Adipose tissue (tissue), 3 donors: ENCODE measurements around the gene SCGB1C1. TPM values are rescaled to one million over a fixed set of nuclear protein-coding genes. Genes with fewer than 3 reads are reported as not detected.
A peak's percentile ranks its signal among the peaks of the same experiment; 100 is the strongest.

Experiments
- H3K27ac ChIP-seq: one replicate; pipeline ENCODE4 v1.5.1; 2013; ENCODE audit warnings: low read depth, low read length
- WGBS, 3 donors: extraction: QIAGEN DNeasy Blood & Tissue Kit; methylation state at CpG; one replicate each; pipeline ENCODE4 v1.1.7; 2013; 5-methylcytosine and 5-hydroxymethylcytosine counted together
- polyA plus RNA-seq, 3 donors: library from polyadenylated mRNA; stranded (reverse); fragments of 200-250 nt; gene quantifications; one replicate each; pipeline ENCODE4 v1.2.3, GENCODE V29; 2013
- donor health status: healthy with polysubstance abuse.
- donor health status: Bipolar disorder and iron deficiency.
- donor health status: healthy.

Gene SCGB1C1
- polyA plus RNA-seq, 3 donors, result 0.40 TPM; not detected in 2

DNA sequence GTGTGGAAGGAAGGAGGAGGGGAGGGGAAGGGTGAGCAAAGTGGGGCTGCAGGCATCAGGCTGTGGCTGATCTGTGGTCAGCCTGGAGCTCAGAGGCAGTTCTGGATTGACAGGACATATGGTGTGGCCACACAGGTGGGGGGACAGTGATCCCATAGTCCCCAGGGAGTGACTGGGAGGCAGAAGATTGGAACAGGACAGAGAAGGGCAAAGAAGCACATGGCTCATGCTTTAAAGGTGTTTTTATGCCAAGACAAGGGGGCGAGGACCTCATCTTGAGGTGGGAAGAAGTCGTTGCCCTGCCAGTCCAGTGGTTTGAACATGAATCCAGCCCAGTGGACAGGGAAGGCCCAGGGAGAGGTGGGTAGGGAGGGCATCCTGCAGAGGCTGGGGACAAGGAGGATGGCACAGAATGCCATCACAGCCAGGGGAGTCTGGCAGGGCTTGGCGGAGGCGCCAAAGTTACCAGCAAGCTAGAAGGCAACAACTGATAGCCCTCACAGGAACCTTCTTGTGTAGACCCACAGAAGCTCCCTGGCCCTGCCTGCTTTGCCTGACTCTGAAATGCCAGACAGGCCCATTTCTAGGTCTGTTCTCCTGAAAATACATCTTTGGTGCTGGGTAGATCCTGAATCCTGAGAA, 11.2 kb downstream of the SCGB1C1 start:
- 87 to 95% (median 91%) methylated on average over 4 of the region's 4 CpGs for WGBS, 3 donors
- H3K27ac ChIP-seq, result no peak overlapping the region

DNA sequence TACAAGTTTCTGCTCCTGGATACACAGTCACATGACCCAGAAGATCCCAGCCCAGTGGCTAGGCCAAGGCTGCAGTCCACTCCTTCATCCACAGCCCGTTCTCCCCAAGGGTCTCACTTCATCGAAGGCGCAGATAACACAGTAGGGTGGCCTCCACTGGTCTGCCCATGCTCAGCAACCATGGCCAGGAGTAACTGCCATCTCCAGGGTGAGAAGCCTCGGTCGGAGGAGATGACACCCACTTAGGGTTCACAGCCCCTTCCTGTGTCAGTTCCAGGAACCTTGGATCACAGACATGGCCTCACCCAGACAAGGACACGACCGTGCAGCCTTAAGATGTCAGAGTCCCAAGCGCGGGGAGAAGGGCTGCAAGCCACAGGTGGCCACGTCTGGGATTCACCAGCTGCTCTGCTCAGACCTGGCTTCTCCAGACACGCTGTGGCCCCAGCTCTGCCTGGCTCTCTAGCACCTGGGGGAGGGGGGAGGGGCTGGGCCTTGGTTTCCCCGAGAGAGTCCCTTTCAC, 11.8 kb downstream of the SCGB1C1 start:
- 73 to 88% (median 83%) methylated on average over 11 to 12 of the region's 12 CpGs for WGBS, 3 donors
- H3K27ac ChIP-seq, result no peak overlapping the region

- H3K27ac ChIP-seq, result no peak overlapping the region
- 80 to 90% (median 83%) methylated on average over 16 of the region's 16 CpGs for WGBS, 3 donors
Observed at GRCh38 chr11:205221-206001, 12.5 kb downstream of the SCGB1C1 start.

DNA sequence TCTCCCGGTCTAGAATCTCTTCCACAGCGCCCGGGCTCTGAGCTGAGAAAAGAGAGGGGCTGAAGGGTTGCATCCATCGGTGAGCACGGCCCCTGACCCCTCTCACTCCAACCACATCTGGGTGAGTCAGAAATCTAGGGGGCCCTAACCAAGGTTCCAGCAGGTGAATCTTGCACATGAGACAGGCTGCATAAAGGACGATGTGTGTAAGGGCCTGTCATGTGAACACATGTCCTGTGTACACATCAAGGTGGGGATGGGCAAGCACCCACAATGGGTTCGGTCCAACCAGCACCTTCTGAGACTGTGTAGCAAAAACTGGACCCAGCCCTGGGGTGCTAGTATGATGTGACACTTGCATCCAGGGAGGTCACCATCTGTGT, 13.1 kb downstream of the SCGB1C1 start:
- 62 to 88% (median 79%) methylated on average over 7 of the region's 7 CpGs for WGBS, 3 donors
- H3K27ac ChIP-seq, result no peak overlapping the region

DNA sequence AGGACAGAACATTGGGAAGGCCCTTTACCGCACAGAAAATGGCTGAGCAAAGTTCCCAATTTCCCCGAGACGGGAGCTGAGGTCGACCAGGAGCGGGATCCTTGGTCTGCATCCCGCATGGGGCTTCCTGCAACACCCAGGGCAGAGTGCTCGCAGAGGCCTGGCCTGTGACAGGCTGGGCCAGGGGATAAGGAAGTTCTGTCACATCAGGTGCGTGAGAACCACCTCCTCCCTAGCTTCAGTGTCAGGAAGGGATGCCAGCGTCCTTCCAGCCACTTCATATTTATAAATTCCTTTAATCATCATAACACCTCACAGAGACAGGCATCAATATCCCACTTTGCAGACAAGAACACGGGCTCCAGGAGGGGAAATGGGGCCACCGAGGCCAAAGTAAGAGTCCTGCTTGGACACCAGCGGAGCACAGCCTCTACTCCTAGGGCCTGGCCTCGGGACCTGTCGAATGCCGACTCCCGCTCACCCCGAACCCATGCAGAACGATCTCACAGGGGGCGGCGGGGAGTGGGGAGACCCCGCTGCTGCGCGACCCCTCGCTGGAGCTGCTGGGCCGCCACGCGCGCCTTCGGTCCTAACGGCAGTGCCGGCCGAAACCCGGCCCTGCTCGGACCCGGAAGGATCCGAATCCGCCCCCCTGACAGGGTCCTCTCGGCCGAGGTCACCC, 13.8 kb downstream of the SCGB1C1 start:
- H3K27ac ChIP-seq, result peak overlapping the region; percentile 49
- WGBS, 3 donors, result 1 to 2% (median 2%) methylated on average over 33 to 39 of the region's 39 CpGs

DNA sequence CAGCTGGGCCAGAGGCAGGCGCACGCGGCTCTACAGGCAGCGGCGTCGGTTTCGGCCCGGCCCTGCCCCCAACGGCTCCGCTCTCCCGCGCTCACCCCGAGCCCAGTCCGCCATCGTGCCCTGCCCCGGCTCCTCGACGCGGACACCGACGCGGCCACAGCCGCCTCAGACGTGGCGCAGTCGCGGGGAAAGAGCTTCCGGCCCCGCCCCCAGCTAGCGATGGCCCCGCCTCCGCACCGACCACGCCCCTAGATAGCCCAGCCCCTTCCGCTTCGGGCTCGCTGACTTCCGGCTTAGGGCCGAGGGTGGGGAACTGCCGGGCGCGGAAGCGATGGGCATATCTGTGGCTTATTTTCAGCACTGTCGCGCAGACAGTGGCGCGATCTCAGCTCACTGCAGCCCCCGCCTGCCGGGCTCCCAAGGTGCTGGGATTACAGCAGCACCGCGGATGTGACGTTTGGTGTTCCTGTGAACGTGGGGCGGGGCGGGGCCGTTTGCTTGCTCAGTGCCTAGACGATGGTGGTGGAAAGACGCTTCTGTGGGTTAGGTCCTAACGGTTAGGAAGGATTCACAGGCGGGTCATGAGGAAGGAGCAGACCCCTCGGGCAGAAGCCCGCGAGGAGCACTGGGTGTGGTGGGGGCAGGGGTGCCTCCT, 14.5 kb downstream of the SCGB1C1 start, which contains the start of the genes BET1L and RIC8A:
Gene BET1L, minus strand, starts transcription at position 192 of the 655 bp plus-strand sequence. Its CDS starts 78 bp downstream, at position 114.
Gene RIC8A, plus strand, starts transcription at position 501 of the 655 bp plus-strand sequence. CDS start 1,147 bp downstream, outside the sequence.
- H3K27ac ChIP-seq, result peak within 1 kb of the TSS; percentile 81
- 0% methylated on average over 52 to 63 of the region's 63 CpGs for WGBS, 3 donors

GRCh38 chr11:207863-208180, 14.9 kb downstream of the SCGB1C1 start:
- H3K27ac ChIP-seq, result peak overlapping the region; percentile 81
- 0 to 2% (median 0%) methylated on average over 27 of the region's 27 CpGs for WGBS, 3 donors

DNA sequence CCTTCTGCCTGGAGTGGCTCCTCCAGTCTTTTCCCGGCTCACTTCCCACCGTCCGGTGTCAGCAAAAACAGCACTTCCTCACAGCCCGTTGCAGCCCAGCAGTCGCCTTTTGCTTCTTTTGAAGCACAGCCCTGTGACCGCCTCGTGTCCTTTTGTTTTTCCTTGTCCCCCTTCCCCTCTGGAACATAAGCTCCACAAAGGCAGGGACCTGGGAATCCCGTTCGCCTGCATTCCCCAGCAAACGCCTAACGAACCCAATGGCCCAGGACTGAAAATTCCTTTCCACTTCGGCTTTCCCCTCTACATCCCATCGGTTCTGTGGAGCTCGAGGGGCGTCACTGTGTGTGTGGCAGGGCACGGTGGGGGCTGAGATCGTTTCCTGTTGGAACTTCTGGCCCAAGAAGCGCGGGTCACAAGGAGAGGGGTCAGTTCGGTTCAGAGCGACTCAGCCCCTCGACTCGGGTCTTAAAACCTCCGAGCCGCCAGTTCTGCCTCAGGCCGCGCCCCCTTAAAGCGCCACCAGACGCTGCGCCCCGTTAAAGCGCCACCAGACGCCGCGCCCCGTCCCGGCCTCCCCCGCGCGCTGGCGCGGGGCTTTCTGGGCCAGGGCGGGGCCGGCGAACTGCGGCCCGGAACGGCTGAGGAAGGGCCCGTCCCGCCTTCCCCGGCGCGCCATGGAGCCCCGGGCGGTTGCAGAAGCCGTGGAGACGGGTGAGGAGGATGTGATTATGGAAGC, 15.5 kb downstream of the SCGB1C1 start:
- peak overlapping the region; percentile 81 for H3K27ac ChIP-seq
- 0% methylated on average over 57 of the region's 57 CpGs for WGBS, 3 donors

DNA sequence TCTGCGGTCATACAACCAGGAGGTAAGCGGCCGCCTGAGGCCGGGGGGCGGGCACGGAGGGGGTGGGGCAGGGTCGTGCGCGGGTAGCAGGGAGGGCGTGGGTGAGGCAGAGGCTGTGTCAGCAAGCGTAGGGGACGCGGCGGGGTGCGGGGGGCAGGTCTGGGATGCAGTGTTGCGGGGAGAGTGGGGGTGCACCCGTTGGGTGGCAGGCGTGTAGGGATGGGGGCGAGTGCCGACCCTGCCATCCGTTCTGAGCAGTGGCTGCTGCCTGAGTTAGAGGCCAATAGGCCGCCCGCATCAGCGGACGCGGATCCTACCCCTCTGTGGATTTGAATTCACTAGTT, 16.0 kb downstream of the SCGB1C1 start:
- H3K27ac ChIP-seq, result peak overlapping the region; percentile 81

GRCh38 chr11:209275-210121, 16.6 kb downstream of the SCGB1C1 start:
- 49 to 52% (median 51%) methylated on average over 28 to 29 of the region's 29 CpGs for WGBS, 3 donors
- H3K27ac ChIP-seq, result no peak overlapping the region

More for the DNA sequence above, 16.0 kb downstream of the SCGB1C1 start:
- WGBS, 3 donors, result 0% methylated on average over 26 of the region's 26 CpGs

GRCh38 chr11:210122-210802, 17.4 kb downstream of the SCGB1C1 start:
- H3K27ac ChIP-seq, result no peak overlapping the region
- 85 to 87% (median 87%) methylated on average over 9 of the region's 9 CpGs for WGBS, 3 donors

GRCh38 chr11:210803-211180, 17.9 kb downstream of the SCGB1C1 start:
- no peak overlapping the region for H3K27ac ChIP-seq
- 86 to 93% (median 89%) methylated on average over 5 of the region's 5 CpGs for WGBS, 3 donors

GRCh38 chr11:211295-211694, 18.4 kb downstream of the SCGB1C1 start:
- WGBS, 3 donors, result 65 to 76% (median 73%) methylated on average over 5 of the region's 5 CpGs
- H3K27ac ChIP-seq, result no peak overlapping the region

GRCh38 chr11:211741-212140, 18.9 kb downstream of the SCGB1C1 start:
- H3K27ac ChIP-seq, result no peak overlapping the region
- WGBS, 3 donors, result 85 to 93% (median 90%) methylated on average over 9 of the region's 9 CpGs

GRCh38 chr11:212150-213100, 19.5 kb downstream of the SCGB1C1 start:
- 89 to 94% (median 90%) methylated on average over 17 of the region's 17 CpGs for WGBS, 3 donors
- H3K27ac ChIP-seq, result no peak overlapping the region

- no peak overlapping the region for H3K27ac ChIP-seq
- 87 to 90% (median 90%) methylated on average over 4 of the region's 4 CpGs for WGBS, 3 donors
Observed at GRCh38 chr11:213111-213510, 20.2 kb downstream of the SCGB1C1 start.
